Testis (tissue), 2 donors: ENCODE data around the gene PSD2.

Experiments
- CTCF ChIP-seq, 3 experiments: fragments of 450-650 bp in 2 of 3; fragments of 200-600 bp in 1 of 3; sonication (generic) in 1 of 3; IDR thresholded peaks; one replicate each; pipeline ENCODE4 v1.5.1; 2016 to 2019; ENCODE audit warnings: antibody characterized with exemption in 3 of 3, mild to moderate bottlenecking in 2 of 3, moderate library complexity in 1 of 3
- POLR2A ChIP-seq: fragments of 450-650 bp; IDR thresholded peaks from one replicate; pipeline ENCODE4 v1.6.1; 2017; ENCODE audit warnings: antibody characterized with exemption, mild to moderate bottlenecking, moderate library complexity

GRCh38 chr5:139788294-139788910, 7.2 kb upstream of the PSD2 start:
- no peak for TF ChIP-seq CTCF (IDR thresholded peaks at IDR 0.05)
- TF ChIP-seq POLR2A = no peak
